ENCODE data around the gene PIGS.

PIGS gene

DNA sequence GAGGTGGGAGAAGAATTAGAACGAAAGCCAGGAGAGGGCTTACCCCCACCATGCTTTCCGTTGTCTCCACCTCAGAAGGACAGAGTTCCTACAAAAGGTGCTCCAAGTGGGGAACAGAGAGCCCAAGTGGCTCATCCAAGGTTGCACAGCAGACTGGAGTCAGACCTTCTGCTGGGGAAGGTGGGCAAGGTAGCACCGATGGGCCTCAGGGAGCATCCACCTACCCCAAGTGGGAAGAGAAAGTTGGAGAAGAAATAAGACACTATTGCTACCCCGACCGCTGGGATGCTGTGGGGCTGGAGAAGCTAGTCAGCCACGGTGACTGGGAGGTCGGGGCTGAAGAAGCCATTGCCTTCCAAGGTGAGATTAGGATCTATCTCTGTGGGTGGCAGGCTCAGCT lies 40.4 kb downstream of the PIGS start:
- Histone ChIP-seq H3K27ac (replicated peaks) (no peak overlapping the region), H3K4me3 (replicated peaks; ENCODE audit: insufficient read depth, low read length) (no peak overlapping the region), H3K27me3 (ENCODE audit: insufficient read depth, poor library complexity, severe bottlenecking) (no peaks in the 10 kb centered on the region)
- DNase-seq (ENCODE audit: low read depth in 1 of 2, low spot score in 1 of 2): no peak
- no peak for TF ChIP-seq POLR2AphosphoS5 (IDR thresholded peaks at IDR 0.05; ENCODE audit: low read depth)
- TF ChIP-seq SPI1 (IDR thresholded peaks at IDR 0.05; ENCODE audit: borderline replicate concordance, low read depth): no peak
- no peak for TF ChIP-seq GABPA (IDR thresholded peaks at IDR 0.05; ENCODE audit: low read depth)
- TF ChIP-seq, protein P1, sequence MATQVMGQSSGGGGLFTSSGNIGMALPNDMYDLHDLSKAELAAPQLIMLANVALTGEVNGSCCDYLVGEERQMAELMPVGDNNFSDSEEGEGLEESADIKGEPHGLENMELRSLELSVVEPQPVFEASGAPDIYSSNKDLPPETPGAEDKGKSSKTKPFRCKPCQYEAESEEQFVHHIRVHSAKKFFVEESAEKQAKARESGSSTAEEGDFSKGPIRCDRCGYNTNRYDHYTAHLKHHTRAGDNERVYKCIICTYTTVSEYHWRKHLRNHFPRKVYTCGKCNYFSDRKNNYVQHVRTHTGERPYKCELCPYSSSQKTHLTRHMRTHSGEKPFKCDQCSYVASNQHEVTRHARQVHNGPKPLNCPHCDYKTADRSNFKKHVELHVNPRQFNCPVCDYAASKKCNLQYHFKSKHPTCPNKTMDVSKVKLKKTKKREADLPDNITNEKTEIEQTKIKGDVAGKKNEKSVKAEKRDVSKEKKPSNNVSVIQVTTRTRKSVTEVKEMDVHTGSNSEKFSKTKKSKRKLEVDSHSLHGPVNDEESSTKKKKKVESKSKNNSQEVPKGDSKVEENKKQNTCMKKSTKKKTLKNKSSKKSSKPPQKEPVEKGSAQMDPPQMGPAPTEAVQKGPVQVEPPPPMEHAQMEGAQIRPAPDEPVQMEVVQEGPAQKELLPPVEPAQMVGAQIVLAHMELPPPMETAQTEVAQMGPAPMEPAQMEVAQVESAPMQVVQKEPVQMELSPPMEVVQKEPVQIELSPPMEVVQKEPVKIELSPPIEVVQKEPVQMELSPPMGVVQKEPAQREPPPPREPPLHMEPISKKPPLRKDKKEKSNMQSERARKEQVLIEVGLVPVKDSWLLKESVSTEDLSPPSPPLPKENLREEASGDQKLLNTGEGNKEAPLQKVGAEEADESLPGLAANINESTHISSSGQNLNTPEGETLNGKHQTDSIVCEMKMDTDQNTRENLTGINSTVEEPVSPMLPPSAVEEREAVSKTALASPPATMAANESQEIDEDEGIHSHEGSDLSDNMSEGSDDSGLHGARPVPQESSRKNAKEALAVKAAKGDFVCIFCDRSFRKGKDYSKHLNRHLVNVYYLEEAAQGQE (IDR thresholded peaks at IDR 0.05; ENCODE audit: insufficient replicate concordance, low read depth): no peak
- TF ChIP-seq, protein P2, sequence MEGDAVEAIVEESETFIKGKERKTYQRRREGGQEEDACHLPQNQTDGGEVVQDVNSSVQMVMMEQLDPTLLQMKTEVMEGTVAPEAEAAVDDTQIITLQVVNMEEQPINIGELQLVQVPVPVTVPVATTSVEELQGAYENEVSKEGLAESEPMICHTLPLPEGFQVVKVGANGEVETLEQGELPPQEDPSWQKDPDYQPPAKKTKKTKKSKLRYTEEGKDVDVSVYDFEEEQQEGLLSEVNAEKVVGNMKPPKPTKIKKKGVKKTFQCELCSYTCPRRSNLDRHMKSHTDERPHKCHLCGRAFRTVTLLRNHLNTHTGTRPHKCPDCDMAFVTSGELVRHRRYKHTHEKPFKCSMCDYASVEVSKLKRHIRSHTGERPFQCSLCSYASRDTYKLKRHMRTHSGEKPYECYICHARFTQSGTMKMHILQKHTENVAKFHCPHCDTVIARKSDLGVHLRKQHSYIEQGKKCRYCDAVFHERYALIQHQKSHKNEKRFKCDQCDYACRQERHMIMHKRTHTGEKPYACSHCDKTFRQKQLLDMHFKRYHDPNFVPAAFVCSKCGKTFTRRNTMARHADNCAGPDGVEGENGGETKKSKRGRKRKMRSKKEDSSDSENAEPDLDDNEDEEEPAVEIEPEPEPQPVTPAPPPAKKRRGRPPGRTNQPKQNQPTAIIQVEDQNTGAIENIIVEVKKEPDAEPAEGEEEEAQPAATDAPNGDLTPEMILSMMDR (IDR thresholded peaks at IDR 0.05; ENCODE audit: insufficient read depth, low read length): no peak

DNA sequence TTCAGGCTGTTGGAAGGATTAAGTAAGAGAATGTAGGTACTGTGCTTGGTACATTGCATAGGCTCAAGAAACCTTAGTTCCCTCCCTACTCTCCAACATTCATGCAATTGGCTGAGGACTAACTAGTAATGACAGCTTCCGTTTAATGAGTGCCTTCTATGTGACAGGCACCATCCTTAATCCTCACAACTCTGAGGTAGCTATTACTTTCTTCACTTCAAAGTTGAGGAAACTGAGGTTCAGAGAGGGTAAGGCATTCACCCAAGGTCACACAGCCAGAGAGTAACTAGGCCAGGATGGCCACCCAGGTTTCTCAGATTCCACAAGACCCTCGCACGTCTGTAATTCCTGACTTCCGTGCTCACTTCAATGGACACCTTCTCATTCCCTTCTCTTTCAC lies 41.1 kb downstream of the PIGS start:
- no peak for DNase-seq (ENCODE audit: low read depth in 1 of 2, low spot score in 1 of 2)
- Histone ChIP-seq H3K27ac (replicated peaks) (no peak overlapping the region), H3K4me3 (replicated peaks; ENCODE audit: insufficient read depth, low read length) (no peak overlapping the region), H3K27me3 (ENCODE audit: insufficient read depth, poor library complexity, severe bottlenecking) (no peaks in the 10 kb centered on the region)
- TF ChIP-seq, protein P2 (IDR thresholded peaks at IDR 0.05; ENCODE audit: insufficient read depth, low read length): no peak
- TF ChIP-seq SPI1 (IDR thresholded peaks at IDR 0.05; ENCODE audit: borderline replicate concordance, low read depth): no peak
- TF ChIP-seq, protein P1 (IDR thresholded peaks at IDR 0.05; ENCODE audit: insufficient replicate concordance, low read depth): no peak
- no peak for TF ChIP-seq GABPA (IDR thresholded peaks at IDR 0.05; ENCODE audit: low read depth)
- no peak for TF ChIP-seq POLR2AphosphoS5 (IDR thresholded peaks at IDR 0.05; ENCODE audit: low read depth)

DNA sequence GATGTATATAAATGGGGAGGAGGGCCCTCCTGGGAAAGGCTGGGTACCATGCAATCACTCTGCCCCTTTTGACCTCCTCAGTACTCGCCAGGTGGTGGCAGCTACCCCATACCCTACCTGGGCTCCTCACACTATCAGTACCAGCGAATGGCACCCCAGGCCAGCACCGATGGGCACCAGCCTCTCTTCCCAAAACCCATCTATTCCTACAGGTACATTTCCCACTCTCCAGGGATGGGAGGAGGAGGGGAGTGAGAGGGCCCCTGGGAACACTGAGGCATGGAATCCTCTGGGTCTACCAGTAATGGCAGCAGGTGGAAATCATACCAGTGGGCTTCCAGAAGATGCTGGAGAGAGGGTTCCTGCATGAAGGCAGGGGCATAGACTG lies 42.3 kb downstream of the PIGS start:
- H3K4me3 ChIP-seq (replicated peaks; ENCODE audit: insufficient read depth, low read length): no peak overlapping the region
- DNase-seq (ENCODE audit: low read depth in 1 of 2, low spot score in 1 of 2): no peak
- no peak overlapping the region for H3K27ac ChIP-seq (replicated peaks)
- TF ChIP-seq POLR2AphosphoS5 (IDR thresholded peaks at IDR 0.05; ENCODE audit: low read depth) (no peak), GABPA (IDR thresholded peaks at IDR 0.05; ENCODE audit: low read depth) (no peak), SPI1 (IDR thresholded peaks at IDR 0.05; ENCODE audit: borderline replicate concordance, low read depth) (no peak)
- TF ChIP-seq, protein P2 (IDR thresholded peaks at IDR 0.05; ENCODE audit: insufficient read depth, low read length): no peak
- TF ChIP-seq, protein P1 (IDR thresholded peaks at IDR 0.05; ENCODE audit: insufficient replicate concordance, low read depth): no peak
- no peaks in the 10 kb centered on the region for H3K27me3 ChIP-seq (ENCODE audit: insufficient read depth, poor library complexity, severe bottlenecking)
